ENCODE measurements around the gene ADM2.
"Not testable (repeated sequence)": the region's sequence is repeated elsewhere in the genome, so short reads cannot be mapped to it uniquely, and the experiment has no call there.

ADM2 gene

DNA sequence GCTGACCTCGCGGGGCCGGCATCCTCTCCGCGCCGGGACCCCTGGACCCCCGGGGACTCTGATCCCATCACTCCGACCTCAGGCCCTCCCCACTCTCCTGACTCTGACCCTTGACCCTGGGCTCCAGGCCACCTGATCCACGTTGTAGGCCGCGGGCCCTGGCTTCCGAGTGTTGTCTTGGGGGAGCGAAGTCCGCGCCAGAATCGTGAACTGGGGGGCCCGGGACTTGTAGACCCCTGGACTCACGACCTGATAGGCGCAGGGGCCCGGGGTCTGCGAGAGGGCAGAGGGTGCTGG, 49.2 kb downstream of the ADM2 start:
- CTCF ChIA-PET = no interaction called here
- DNase-seq (ENCODE audit: extremely low spot score) = no peak
- POLR2A ChIA-PET = interaction anchor here (0.5 kb wide), 1 partner anchor 30 kb away, joined by 3 read pairs; no protein-coding TSS in a partner anchor
- TF ChIP-seq, protein P1, sequence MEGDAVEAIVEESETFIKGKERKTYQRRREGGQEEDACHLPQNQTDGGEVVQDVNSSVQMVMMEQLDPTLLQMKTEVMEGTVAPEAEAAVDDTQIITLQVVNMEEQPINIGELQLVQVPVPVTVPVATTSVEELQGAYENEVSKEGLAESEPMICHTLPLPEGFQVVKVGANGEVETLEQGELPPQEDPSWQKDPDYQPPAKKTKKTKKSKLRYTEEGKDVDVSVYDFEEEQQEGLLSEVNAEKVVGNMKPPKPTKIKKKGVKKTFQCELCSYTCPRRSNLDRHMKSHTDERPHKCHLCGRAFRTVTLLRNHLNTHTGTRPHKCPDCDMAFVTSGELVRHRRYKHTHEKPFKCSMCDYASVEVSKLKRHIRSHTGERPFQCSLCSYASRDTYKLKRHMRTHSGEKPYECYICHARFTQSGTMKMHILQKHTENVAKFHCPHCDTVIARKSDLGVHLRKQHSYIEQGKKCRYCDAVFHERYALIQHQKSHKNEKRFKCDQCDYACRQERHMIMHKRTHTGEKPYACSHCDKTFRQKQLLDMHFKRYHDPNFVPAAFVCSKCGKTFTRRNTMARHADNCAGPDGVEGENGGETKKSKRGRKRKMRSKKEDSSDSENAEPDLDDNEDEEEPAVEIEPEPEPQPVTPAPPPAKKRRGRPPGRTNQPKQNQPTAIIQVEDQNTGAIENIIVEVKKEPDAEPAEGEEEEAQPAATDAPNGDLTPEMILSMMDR (IDR thresholded peaks at IDR 0.05; ENCODE audit: control extremely low read depth, extremely low read depth, low read depth, missing control alignments) = no peak

DNA sequence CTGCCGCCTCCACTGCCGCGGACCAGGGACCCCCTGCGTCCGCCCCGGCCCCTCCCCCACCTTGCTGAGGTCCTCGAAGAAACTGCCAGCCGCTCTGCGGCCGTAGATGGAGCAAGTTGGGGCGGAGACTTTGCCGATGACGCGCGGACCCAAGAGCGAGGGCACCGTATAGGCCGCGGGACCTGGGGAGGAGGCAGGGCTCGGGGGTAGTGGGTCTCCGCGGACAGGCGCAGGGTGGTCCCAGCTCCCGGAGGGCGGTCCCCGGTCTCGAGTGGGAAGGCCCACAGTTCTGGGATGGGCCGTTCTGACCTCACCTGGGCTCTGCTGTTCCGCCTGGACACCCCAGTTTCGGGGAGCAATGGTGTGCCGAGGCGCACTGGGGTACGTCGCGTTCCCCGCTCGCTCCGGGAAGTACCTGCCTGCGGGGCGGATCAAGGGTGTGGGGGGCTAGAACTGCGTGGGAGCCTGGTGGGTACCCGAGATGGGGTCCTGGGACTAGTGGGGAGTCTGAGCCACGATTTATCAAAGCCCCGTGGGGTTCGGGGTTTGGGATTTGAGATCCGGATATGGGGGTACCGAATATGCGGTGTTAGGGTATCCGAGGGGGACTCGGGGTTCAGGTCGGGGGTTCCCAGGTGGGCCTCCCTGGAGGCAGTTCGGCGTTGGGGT, 49.7 kb downstream of the ADM2 start:
- POLR2A ChIA-PET = interaction anchor here (0.5 to 1.5 kb wide), 3 partner anchors 10 to 31 kb away, joined by 3 to 4 read pairs (median 3); partner anchors contain the start of genes LMF2 and NCAPH2
- CTCF ChIA-PET = no interaction called here
- TF ChIP-seq, protein P1 (IDR thresholded peaks at IDR 0.05; ENCODE audit: control extremely low read depth, extremely low read depth, low read depth, missing control alignments) = no peak
- peak; percentile 77 for DNase-seq (ENCODE audit: extremely low spot score)

DNA sequence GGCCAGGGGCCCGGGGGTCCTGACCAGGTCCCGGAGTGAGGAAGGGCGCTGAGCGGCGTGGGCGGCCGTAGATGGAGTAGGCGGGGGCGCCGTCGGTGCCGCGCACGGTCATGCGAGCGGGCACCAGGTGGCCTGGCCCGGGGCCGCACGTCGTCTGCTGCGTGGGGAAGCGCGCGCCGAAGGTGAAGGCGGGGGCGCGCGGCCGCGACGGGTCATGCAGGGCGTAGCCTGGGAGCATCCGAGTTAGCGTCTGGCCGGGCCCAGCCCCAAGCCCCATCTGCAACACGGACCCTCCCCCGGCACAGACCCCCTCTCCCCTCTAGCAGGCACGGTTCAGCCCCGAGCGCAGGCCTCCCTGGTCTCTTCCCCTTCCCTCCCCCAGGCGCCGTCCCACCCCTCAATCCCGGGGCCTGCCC, 50.2 kb downstream of the ADM2 start:
- TF ChIP-seq, protein P1 (IDR thresholded peaks at IDR 0.05; ENCODE audit: control extremely low read depth, extremely low read depth, low read depth, missing control alignments) = no peak
- ChIA-PET POLR2A (interaction anchor here (1.2 to 1.5 kb wide), 2 partner anchors 9 to 24 kb away, joined by 3 to 4 read pairs; partner anchors contain the start of genes LMF2 and NCAPH2), CTCF (interaction anchor here (1.0 kb wide), 1 partner anchor 9 kb away, joined by 3 read pairs; no protein-coding TSS in a partner anchor)
- peak; percentile 73 for DNase-seq (ENCODE audit: extremely low spot score)

DNA sequence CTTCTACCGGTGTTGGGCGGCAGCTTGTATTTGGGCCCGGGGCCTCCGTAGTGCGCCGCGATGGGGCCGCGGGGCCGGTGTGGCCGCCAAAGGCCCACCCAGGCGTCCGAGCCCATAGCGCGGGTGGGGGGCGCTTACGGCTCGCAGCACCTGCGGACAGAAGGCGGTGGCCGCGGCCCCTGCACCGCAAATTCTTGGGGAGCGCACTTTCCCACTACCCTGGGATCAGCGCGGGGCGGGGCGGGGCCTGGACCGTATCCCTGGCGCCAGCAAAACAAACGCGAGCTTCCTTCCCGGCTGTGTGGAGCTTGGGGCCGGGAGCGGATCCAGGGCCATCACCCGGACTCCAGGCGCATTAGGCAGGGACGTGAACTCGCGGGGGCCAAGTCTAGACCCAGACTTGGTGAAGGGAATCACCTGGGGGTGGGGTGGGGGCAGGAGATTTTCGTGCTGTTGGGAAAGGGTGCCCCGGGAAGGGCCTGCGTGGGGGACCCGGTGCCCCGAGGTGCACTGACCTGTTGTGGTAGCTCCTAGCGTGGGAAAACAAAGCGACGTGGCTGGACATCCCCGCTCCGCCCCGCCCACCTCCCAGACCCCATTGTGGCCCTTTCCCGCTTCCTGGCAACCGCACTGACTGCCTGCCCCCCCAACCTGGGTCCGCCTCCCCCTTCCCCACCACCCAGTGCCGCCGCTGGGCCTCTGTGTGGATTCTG, 50.8 kb downstream of the ADM2 start:
- no peak for DNase-seq (ENCODE audit: extremely low spot score)
- ChIA-PET CTCF (interaction anchor here (0.6 to 1.0 kb wide), 2 partner anchors 8 to 14 kb away, joined by 3 to 4 read pairs; partner anchors contain the start of gene KLHDC7B), POLR2A (interaction anchor here (1.2 to 1.5 kb wide), 2 partner anchors 9 to 24 kb away, joined by 3 to 4 read pairs; partner anchors contain the start of genes LMF2 and NCAPH2)
- TF ChIP-seq, protein P1 (IDR thresholded peaks at IDR 0.05; ENCODE audit: control extremely low read depth, extremely low read depth, low read depth, missing control alignments) = no peak

DNA sequence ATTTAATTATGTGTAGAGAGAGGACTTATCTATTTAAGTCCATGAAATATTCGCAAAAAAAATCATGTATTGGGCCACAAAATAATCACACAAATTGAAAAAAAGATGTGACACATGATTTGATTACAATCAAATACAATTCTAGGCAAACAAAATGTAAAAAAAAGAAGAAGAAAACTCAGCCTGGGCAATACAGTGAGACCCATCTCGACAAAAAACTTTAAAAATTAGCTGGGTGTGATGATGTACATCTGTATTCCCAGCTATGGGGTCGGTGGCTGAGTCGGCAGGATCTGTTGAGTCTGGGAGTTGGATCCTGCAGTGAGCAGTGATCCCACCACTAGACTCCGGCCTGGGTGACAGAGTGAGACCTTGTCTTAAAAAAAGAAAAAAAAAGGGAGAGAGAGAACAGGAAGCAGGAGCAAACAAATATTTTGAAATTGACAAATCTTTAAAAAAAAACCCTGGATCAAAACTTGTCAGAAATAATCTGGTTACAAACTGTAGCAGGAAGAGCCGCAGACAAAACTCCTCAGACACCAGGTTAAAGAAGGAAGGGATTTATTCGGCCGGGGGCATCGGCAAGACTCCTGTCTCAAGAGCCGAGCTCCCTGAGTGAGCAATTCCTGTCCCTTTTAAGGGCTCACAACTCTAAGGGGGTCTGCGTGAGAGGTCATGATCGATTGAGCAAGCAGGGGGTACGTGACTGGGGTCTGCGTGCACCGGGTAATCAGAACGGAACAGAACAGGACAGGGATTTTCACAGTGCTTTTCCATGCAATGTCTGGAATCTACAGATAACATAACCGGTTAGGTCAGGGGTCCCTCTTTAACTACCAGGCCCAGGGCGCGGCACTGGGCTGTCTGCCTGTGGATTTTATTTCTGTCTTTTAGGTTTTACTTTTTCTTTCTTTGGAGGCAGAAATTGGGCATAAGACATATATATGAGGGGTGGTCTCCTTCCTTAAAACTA, 51.8 kb downstream of the ADM2 start:
- TF ChIP-seq, protein P1 (IDR thresholded peaks at IDR 0.05; ENCODE audit: control extremely low read depth, extremely low read depth, low read depth, missing control alignments) = no peak
- POLR2A ChIA-PET = interaction anchor here (1.5 kb wide), 1 partner anchor 8 kb away, joined by 4 read pairs; no protein-coding TSS in a partner anchor
- CTCF ChIA-PET = interaction anchor here (0.6 to 3.5 kb wide), 4 partner anchors 7 to 88 kb away, joined by 3 to 33 read pairs (median 6); partner anchors contain the start of genes KLHDC7B and SCO2
- no peak for DNase-seq (ENCODE audit: extremely low spot score)

DNA sequence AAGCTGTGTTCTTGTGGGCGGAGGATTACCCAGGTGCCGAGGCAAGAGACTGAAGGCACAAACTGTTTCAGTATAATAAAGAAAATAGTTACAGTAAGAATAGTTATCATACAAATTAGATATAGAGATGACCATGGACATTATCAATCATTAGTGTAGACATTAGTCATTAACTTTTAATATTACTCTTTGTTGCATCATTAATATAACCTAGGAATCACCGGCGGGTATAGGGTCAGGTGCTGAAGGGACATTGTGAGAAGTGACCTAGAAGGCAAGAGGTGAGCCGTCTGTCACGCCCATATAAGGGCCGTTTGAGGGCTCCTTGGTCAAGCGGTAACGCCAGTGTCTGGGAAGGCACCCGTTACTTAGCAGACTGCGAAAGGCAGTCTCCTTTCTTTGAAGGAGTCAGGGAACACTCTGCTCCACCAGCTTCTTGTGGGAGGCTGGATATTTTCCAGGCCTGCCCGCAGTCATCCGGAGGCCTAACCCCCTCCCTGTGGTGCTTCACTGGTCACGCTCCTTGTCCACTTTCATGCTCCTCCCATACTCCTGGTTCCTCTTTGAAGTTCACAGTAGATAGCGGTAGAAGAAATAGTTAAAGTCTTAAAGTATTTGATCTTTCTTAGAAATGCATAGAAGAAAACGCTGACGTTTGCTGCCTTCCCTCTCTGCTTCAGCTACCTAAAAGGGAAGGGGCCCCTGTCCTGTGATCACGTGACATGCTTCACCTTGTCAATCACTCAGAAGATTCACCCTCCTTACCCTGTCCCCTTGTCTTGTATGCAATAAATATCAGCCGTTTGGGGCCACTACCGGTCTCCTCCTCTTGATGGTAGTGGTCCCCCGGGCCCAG, 52.7 kb downstream of the ADM2 start:
- not testable (repeated sequence) for DNase-seq (ENCODE audit: extremely low spot score)
- ChIA-PET CTCF (interaction anchor here (1.4 to 3.5 kb wide), 3 partner anchors 9 to 87 kb away, joined by 4 to 33 read pairs (median 8); partner anchors contain the start of gene SCO2), POLR2A (interaction anchor here (0.6 to 1.2 kb wide), 4 partner anchors 11 to 87 kb away, joined by 3 to 8 read pairs (median 4); partner anchors contain the start of genes LMF2 and NCAPH2)
